Tracheal epithelial cell (primary cell): ENCODE data around the gene ZNF214. TPM values are rescaled to one million over a fixed set of nuclear protein-coding genes. Genes with fewer than 3 reads are reported as not detected.

Source experiments
- total RNA-seq: library from RNA; depleted of rRNA; stranded (reverse); fragments of >200 nt; gene quantifications from 2 replicates; pipeline ENCODE4 v1.2.1, GENCODE V29; 2014

The ZNF214 gene
- total RNA-seq, result 0.24 and 0.85 TPM in 2 replicates

GRCh38 chr11:7020183-7020917, at the start of gene ZNF214, which contains the start of gene NLRP14:
TSS of gene ZNF214 (minus strand) at chr11:7020346. CDS start at chr11:7002835, 17,511 bp downstream.
TSS of gene NLRP14 (plus strand) at chr11:7020479. CDS start at chr11:7038587, 18,108 bp downstream.

Other genes with a start within 250 kb of the ZNF214 start
- gene OR2AG2, start 248.4 kb downstream of the ZNF214 start, total RNA-seq, result under 0.01 TPM in 2 replicates
- not detected in 2 replicates for gene OR2AG1, start 237.3 kb downstream of the ZNF214 start, total RNA-seq
- gene OR6A2, start 220.7 kb downstream of the ZNF214 start, total RNA-seq, result under 0.01 TPM in 2 replicates
- gene OR10A5, start 174.7 kb downstream of the ZNF214 start, total RNA-seq, result not detected in 2 replicates
- under 0.01 TPM in 1 of 2 replicates, not detected in the other for gene OR10A2, start 157.3 kb downstream of the ZNF214 start, total RNA-seq
- gene OR10A4, start 143.7 kb downstream of the ZNF214 start, total RNA-seq, result not detected in 2 replicates
- not detected in 2 replicates for gene OR2D2, start 127.8 kb downstream of the ZNF214 start, total RNA-seq
- gene OR2D3, start 99.3 kb downstream of the ZNF214 start, total RNA-seq, result not detected in 2 replicates
- 3.8 and 4.3 TPM in 2 replicates for gene ZNF215, start 93.9 kb downstream of the ZNF214 start, total RNA-seq
- gene NLRP14, start 133 bp upstream of the ZNF214 start, total RNA-seq, result 0.24 TPM in 1 of 2 replicates, not detected in the other
- gene RBMXL2, start 68.7 kb upstream of the ZNF214 start, total RNA-seq, result under 0.01 TPM in 1 of 2 replicates, not detected in the other
- gene SYT9, start 231.6 kb upstream of the ZNF214 start, total RNA-seq, result not detected in 2 replicates